SK-N-SH treated with all-trans-retinoic acid at 6 μM for 48 hours (cell line): ENCODE measurements around the gene SLC4A4.

Source experiments
- CREB5 ChIP-seq: fragments of 250-450 bp; sonication (Bioruptor Pico); IDR thresholded peaks from 2 replicates; pipeline ENCODE4 v1.5.1; 2020; ENCODE audit warnings: low read depth, mild to moderate bottlenecking, moderate library complexity
- GLIS3 ChIP-seq: fragments of 250-450 bp; sonication (Bioruptor Pico); IDR thresholded peaks from 2 replicates; pipeline ENCODE4 v1.5.0; 2020; ENCODE audit warnings: mild to moderate bottlenecking, moderate library complexity
- PATZ1 ChIP-seq: fragments of 250-450 bp; sonication (Bioruptor Pico); IDR thresholded peaks from 2 replicates; pipeline ENCODE4 v1.8.0; 2020; ENCODE audit warnings: mild to moderate bottlenecking, moderate library complexity, borderline replicate concordance
- TCF4 ChIP-seq: fragments of 250-450 bp; sonication (Bioruptor Pico); IDR thresholded peaks from 2 replicates; pipeline ENCODE4 v1.8.0; 2021; ENCODE audit warnings: mild to moderate bottlenecking, moderate library complexity, borderline replicate concordance
- ZFP30 ChIP-seq: fragments of 450-650 bp; formaldehyde crosslinking; IDR thresholded peaks from 2 replicates; pipeline ENCODE4 v1.5.0; 2022; ENCODE audit warnings: mild to moderate bottlenecking, moderate library complexity
- ZNF565 ChIP-seq: fragments of 450-650 bp; formaldehyde crosslinking; conservative IDR thresholded peaks from 2 replicates; pipeline ENCODE4 v1.5.0; 2020; ENCODE audit warnings: low read depth, mild to moderate bottlenecking, moderate library complexity

GRCh38 chr4:71602289-71602900 lies 263.6 kb downstream of the SLC4A4 start:
- TF ChIP-seq ZFP30 (CRISPR knock-in tag) = no peak
- TF ChIP-seq ZNF565 = no peak
- no peak for TF ChIP-seq GLIS3 (CRISPR knock-in tag)
- TF ChIP-seq CREB5 (CRISPR knock-in tag) = no peak
- no peak for TF ChIP-seq PATZ1
- TF ChIP-seq TCF4 (CRISPR knock-in tag) = no peak
